ENCODE results near the gene LXN. TPM values are rescaled to one million over a fixed set of nuclear protein-coding genes. Genes with fewer than 3 reads are reported as not detected.

Gene LXN
- total and polyA plus RNA-seq, 2 of the 8 experiments (the other 6 are each of a cell fraction or from before 2014, with no cell fraction given): 3.2 to 4.7 TPM

GRCh38 chr3:158710601-158711000, 38.2 kb upstream of the LXN start:
- FAIRE-seq (no peak), DNase-seq (ENCODE audit: low read depth in 1 of 2, low spot score in 2 of 2) (no peak)
- Histone ChIP-seq H3K14ac (ENCODE audit: insufficient read length) (no peak overlapping the region), H3K27me3 (replicated peaks in 1 of 4; ENCODE audit: control insufficient read depth in 3 of 4, extremely low read depth in 1 of 4, insufficient read depth in 3 of 4, low read length in 3 of 4) (no peaks in the 10 kb centered on the region), H2BK120ac (replicated peaks; ENCODE audit: low read depth, low read length) (no peak overlapping the region), H4K20me1 (replicated peaks in 1 of 2; ENCODE audit: control insufficient read depth in 1 of 2, insufficient read depth in 2 of 2, low read length in 2 of 2) (peaks cover 0 to under 1% of the 10 kb centered on the region in 2 experiments), H2AFZ (ENCODE audit: low read length) (no peak overlapping the region), H2BK20ac (ENCODE audit: low read length) (no peak overlapping the region), H3K18ac (ENCODE audit: extremely low read depth, low read length) (no peak overlapping the region), H3K4me3 (ENCODE audit: extremely low read depth in 1 of 4, insufficient read depth in 2 of 4, low read depth in 3 of 4, low read length in 4 of 4) (no peak overlapping the region), H3K9ac (replicated peaks in 1 of 4; ENCODE audit: extremely low read depth in 1 of 4, low read depth in 3 of 4, low read length in 3 of 4) (no peak overlapping the region), H3K4me1 (replicated peaks in 1 of 4; ENCODE audit: control insufficient read depth in 3 of 4, insufficient read depth in 4 of 4, low read length in 3 of 4) (no peaks in the 10 kb centered on the region; a peak in 1 of 7 replicates), H3K79me2 (ENCODE audit: control insufficient read depth in 1 of 2, insufficient read depth in 2 of 2, low read length in 2 of 2) (no peaks in the 10 kb centered on the region), H3K56ac (replicated peaks; ENCODE audit: insufficient read length, low read depth, low read length) (no peak overlapping the region), H3K9me3 (ENCODE audit: insufficient read depth in 2 of 2, low read depth in 1 of 2, low read length in 1 of 2) (no peaks in the 10 kb centered on the region), H2BK12ac (ENCODE audit: low read depth, low read length) (no peak overlapping the region), H3K4ac (replicated peaks; ENCODE audit: insufficient read length, low read depth, low read length) (no peak overlapping the region), H4K8ac (ENCODE audit: extremely low read depth, insufficient read depth, low read length) (no peak overlapping the region), H3K23ac (ENCODE audit: insufficient read length) (no peak overlapping the region), H4K91ac (replicated peaks; ENCODE audit: insufficient read length, low read length) (no peak overlapping the region), H2BK15ac (ENCODE audit: low read length) (no peak overlapping the region), H3K27ac (ENCODE audit: low read depth, low read length) (no peak overlapping the region), H4K5ac (ENCODE audit: insufficient read length, low read depth, low read length) (no peak overlapping the region), H3K79me1 (ENCODE audit: low read depth, low read length) (no peaks in the 10 kb centered on the region), H3K23me2 (ENCODE audit: low read depth, low read length) (no peaks in the 10 kb centered on the region), H3K36me3 (ENCODE audit: control insufficient read depth in 2 of 4, insufficient read depth in 4 of 4, low read length in 3 of 4) (peaks cover 0 to 2% (median 0%) of the 10 kb centered on the region in 4 experiments; a peak in 1 of 8 replicates), H3K4me2 (ENCODE audit: insufficient read depth in 1 of 2, low read depth in 2 of 2, low read length in 2 of 2) (no peak overlapping the region), H2BK5ac (ENCODE audit: low read depth, low read length) (no peak overlapping the region), H2AK5ac (ENCODE audit: low read depth, low read length) (no peak overlapping the region)
- ChIA-PET CTCF (ENCODE audit: partially characterized antibody) (interaction anchor here (0.9 to 1.1 kb wide), 2 partner anchors 13 to 38 kb away, joined by 4 to 5 read pairs; partner anchors contain the start of gene LXN), POLR2A (ENCODE audit: partially characterized antibody) (interaction anchor here (0.7 kb wide), 1 partner anchor 16 kb away, joined by 3 read pairs; no protein-coding TSS in a partner anchor)
- WGBS, 2 experiments (ENCODE audit: extremely low coverage in 1 of 2, insufficient coverage in 1 of 2, insufficient read length in 1 of 2, insufficient replicate concordance in 2 of 2, low coverage in 1 of 2, low lambda C conversion rate in 2 of 2, missing lambda C conversion rate in 1 of 2): 89% methylated on average over 4 of the region's 4 CpGs; no CpG with 5 or more reads in 1 of the 2 experiments
- TF ChIP-seq SIRT6 (IDR thresholded peaks at IDR 0.05; ENCODE audit: low read length) (no peak), EP300 (IDR thresholded peaks at IDR 0.05; ENCODE audit: borderline replicate concordance in 1 of 2, low read depth in 2 of 2, low read length in 2 of 2) (no peak), TAF7 (optimal IDR thresholded peaks at IDR 0.05; ENCODE audit: borderline replicate concordance, low read depth, low read length) (no peak), SUZ12 (IDR thresholded peaks at IDR 0.05; ENCODE audit: low read length) (no peak), POLR2AphosphoS5 (IDR thresholded peaks at IDR 0.05; ENCODE audit: low read depth, low read length) (no peak), SIX5 (IDR thresholded peaks at IDR 0.05; ENCODE audit: low read depth, low read length) (no peak), TBP (IDR thresholded peaks at IDR 0.05; ENCODE audit: low read depth, low read length) (no peak), RNF2 (IDR thresholded peaks at IDR 0.05; ENCODE audit: borderline replicate concordance, low read depth, low read length, missing control alignments, poor library complexity, severe bottlenecking) (no peak), RXRA (IDR thresholded peaks at IDR 0.05; ENCODE audit: insufficient read depth, low read depth, low read length) (no peak), GTF2F1 (IDR thresholded peaks at IDR 0.05; ENCODE audit: borderline replicate concordance, low read depth, low read length) (no peak), HDAC6 (IDR thresholded peaks at IDR 0.05; ENCODE audit: low read depth, low read length) (no peak), ASH2L (IDR thresholded peaks at IDR 0.05; ENCODE audit: low read length) (no peak), SP4 (IDR thresholded peaks at IDR 0.05; ENCODE audit: low read length) (no peak)
- TF ChIP-seq, protein P1, sequence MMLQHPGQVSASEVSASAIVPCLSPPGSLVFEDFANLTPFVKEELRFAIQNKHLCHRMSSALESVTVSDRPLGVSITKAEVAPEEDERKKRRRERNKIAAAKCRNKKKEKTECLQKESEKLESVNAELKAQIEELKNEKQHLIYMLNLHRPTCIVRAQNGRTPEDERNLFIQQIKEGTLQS (IDR thresholded peaks at IDR 0.05; ENCODE audit: insufficient read depth, low read depth, low read length): no peak

All from H1 (cell line).